KOPT-K1 (cell line): ENCODE results near the gene BAZ2B.
"Not testable (repeated sequence)": the region's sequence is repeated elsewhere in the genome, so short reads cannot be mapped to it uniquely, and the experiment has no call there.

Experiments used
- H3K27ac ChIP-seq: fragments of 200-600 bp; sonication (generic); 2 replicates; pipeline ENCODE4 v1.5.1; 2016; ENCODE audit warnings: antibody characterized with exemption, mild to moderate bottlenecking, low read depth, low read length; ENCODE audit not compliant: poor library complexity, severe bottlenecking
- H3K36me3 ChIP-seq: fragments of 200-600 bp; sonication (generic); 2 replicates; pipeline ENCODE4 v1.5.1; 2017; ENCODE audit warnings: antibody characterized with exemption, mild to moderate bottlenecking, low read length, moderate library complexity; ENCODE audit not compliant: insufficient read depth
- H3K9me3 ChIP-seq: fragments of 200-600 bp; sonication (generic); 2 replicates; pipeline ENCODE4 v1.5.1; 2017; ENCODE audit warnings: antibody characterized with exemption, low read length, mild to moderate bottlenecking; ENCODE audit not compliant: insufficient read depth, poor library complexity, severe bottlenecking

BAZ2B gene

GRCh38 chr2:159375241-159375640, 241.1 kb downstream of the BAZ2B start:
- Histone ChIP-seq H3K9me3 (no peaks in the 10 kb centered on the region), H3K36me3 (peaks cover 13% of the 10 kb centered on the region), H3K27ac (no peak overlapping the region)

GRCh38 chr2:159371506-159371905, 244.8 kb downstream of the BAZ2B start:
- Histone ChIP-seq H3K9me3 (no peaks in the 10 kb centered on the region), H3K27ac (no peak overlapping the region), H3K36me3 (peaks cover 13% of the 10 kb centered on the region)

GRCh38 chr2:159366538-159366937, 249.8 kb downstream of the BAZ2B start:
- Histone ChIP-seq H3K27ac (no peak overlapping the region), H3K9me3 (no peaks in the 10 kb centered on the region), H3K36me3 (peaks cover 2% of the 10 kb centered on the region; the same call in 1 of the 2 replicates)

GRCh38 chr2:159362816-159363251, 253.5 kb downstream of the BAZ2B start:
- Histone ChIP-seq H3K36me3 (no peaks in the 10 kb centered on the region), H3K9me3 (no peaks in the 10 kb centered on the region), H3K27ac (no peak overlapping the region)

- Histone ChIP-seq H3K9me3 (no peaks in the 10 kb centered on the region), H3K36me3 (no peaks in the 10 kb centered on the region), H3K27ac (no peak overlapping the region)
These were observed 254.3 kb downstream of the BAZ2B start for GRCh38 chr2:159362094-159362493.

GRCh38 chr2:159361603-159362002, 254.7 kb downstream of the BAZ2B start:
- not testable (repeated sequence) for H3K36me3 ChIP-seq, H3K9me3 ChIP-seq, H3K27ac ChIP-seq

- Histone ChIP-seq H3K36me3 (no peaks in the 10 kb centered on the region), H3K27ac (no peak overlapping the region), H3K9me3 (no peaks in the 10 kb centered on the region)
These were observed 260.2 kb downstream of the BAZ2B start for GRCh38 chr2:159356053-159356554.

GRCh38 chr2:159351977-159352376, 264.4 kb downstream of the BAZ2B start:
- 0 out of 2 replicates have a peak, but pooled peaks cover 7% of the 10 kb centered on the region for H3K36me3 ChIP-seq
- H3K9me3 ChIP-seq = no peaks in the 10 kb centered on the region
- H3K27ac ChIP-seq = no peak overlapping the region

GRCh38 chr2:159349674-159350299, 266.6 kb downstream of the BAZ2B start:
- H3K27ac ChIP-seq = no peak overlapping the region
- H3K9me3 ChIP-seq = no peaks in the 10 kb centered on the region
- H3K36me3 ChIP-seq = 0 out of 2 replicates have a peak, but pooled peaks cover 7% of the 10 kb centered on the region

GRCh38 chr2:159326569-159327255, 289.6 kb downstream of the BAZ2B start:
- Histone ChIP-seq H3K27ac (no peak overlapping the region), H3K9me3 (no peaks in the 10 kb centered on the region), H3K36me3 (peaks cover 16% of the 10 kb centered on the region)

GRCh38 chr2:159322419-159322818, 293.9 kb downstream of the BAZ2B start:
- H3K9me3 ChIP-seq = no peaks in the 10 kb centered on the region
- H3K27ac ChIP-seq = no peak overlapping the region
- H3K36me3 ChIP-seq = peaks cover 12% of the 10 kb centered on the region; the same call in 1 of the 2 replicates

GRCh38 chr2:159317392-159318088, 298.8 kb downstream of the BAZ2B start:
- no peaks in the 10 kb centered on the region; the same call in 1 of the 2 replicates for H3K36me3 ChIP-seq
- H3K9me3 ChIP-seq = no peaks in the 10 kb centered on the region
- H3K27ac ChIP-seq = no peak overlapping the region

- Histone ChIP-seq H3K9me3 (peaks cover 19% of the 10 kb centered on the region), H3K36me3 (no peaks in the 10 kb centered on the region), H3K27ac (no peak overlapping the region)
These were observed 308.4 kb downstream of the BAZ2B start for GRCh38 chr2:159307942-159308341.

GRCh38 chr2:159300586-159300985, 315.8 kb downstream of the BAZ2B start:
- no peaks in the 10 kb centered on the region for H3K36me3 ChIP-seq
- peaks cover 19% of the 10 kb centered on the region for H3K9me3 ChIP-seq
- H3K27ac ChIP-seq = no peak overlapping the region

GRCh38 chr2:159298967-159299366, 317.4 kb downstream of the BAZ2B start:
- H3K36me3 ChIP-seq = no peaks in the 10 kb centered on the region
- no peak overlapping the region for H3K27ac ChIP-seq
- peaks cover 7% of the 10 kb centered on the region for H3K9me3 ChIP-seq
